Muscle layer of colon (tissue), 2 donors: ENCODE measurements around the gene MBP.

Experiments
- H3K27ac ChIP-seq: one replicate; pipeline ENCODE4 v1.7.0; 2013; ENCODE audit warnings: low read depth, mild to moderate bottlenecking, low read length, moderate library complexity
- H3K27me3 ChIP-seq, 2 donors: one replicate each; pipeline ENCODE4 v1.7.0; 2013; ENCODE audit warnings: low read length in 2 of 2, mild to moderate bottlenecking in 2 of 2; ENCODE audit not compliant: insufficient read depth in 2 of 2, control insufficient read depth in 1 of 2
- H3K36me3 ChIP-seq: one replicate; pipeline ENCODE4 v1.7.0; 2013; ENCODE audit warnings: mild to moderate bottlenecking, low read length; ENCODE audit not compliant: insufficient read depth
- H3K4me1 ChIP-seq: one replicate; pipeline ENCODE4 v1.7.0; 2013; ENCODE audit warnings: mild to moderate bottlenecking, low read length; ENCODE audit not compliant: insufficient read depth
- H3K4me3 ChIP-seq, 2 donors: one replicate each; pipeline ENCODE4 v1.7.0; 2013; ENCODE audit warnings: low read length in 2 of 2, low read depth in 1 of 2, mild to moderate bottlenecking in 1 of 2, moderate library complexity in 1 of 2
- H3K9ac ChIP-seq: one replicate; pipeline ENCODE4 v1.7.0; 2013; ENCODE audit warnings: low read length
- H3K9me3 ChIP-seq: one replicate; pipeline ENCODE4 v1.7.0; 2013; ENCODE audit warnings: mild to moderate bottlenecking, low read length
- donor health status: abdominal sarcoma.
- donor health status: Adenocarcinoma of cecum.

Gene MBP

GRCh38 chr18:77101410-77102258, 30.9 kb downstream of the MBP start:
- Histone ChIP-seq H3K4me3 (peak overlapping the region in 1 of 2 donors; percentile 9), H3K27ac (peak overlapping the region; percentile 27), H3K27me3 (no peaks in the 10 kb centered on the region), H3K36me3 (no peaks in the 10 kb centered on the region), H3K9me3 (no peaks in the 10 kb centered on the region), H3K4me1 (peaks cover 50% of the 10 kb centered on the region), H3K9ac (no peak overlapping the region)

GRCh38 chr18:77100751-77101355, 31.7 kb downstream of the MBP start:
- H3K9ac ChIP-seq, result no peak overlapping the region
- H3K4me3 ChIP-seq, result no peak overlapping the region

GRCh38 chr18:77099485-77100370, 32.9 kb downstream of the MBP start:
- H3K9me3 ChIP-seq, result no peaks in the 10 kb centered on the region
- no peaks in the 10 kb centered on the region for H3K27me3 ChIP-seq
- H3K27ac ChIP-seq, result no peak overlapping the region
- H3K36me3 ChIP-seq, result no peaks in the 10 kb centered on the region
- H3K4me3 ChIP-seq, result no peak overlapping the region
- H3K4me1 ChIP-seq, result peaks cover 63% of the 10 kb centered on the region
- H3K9ac ChIP-seq, result no peak overlapping the region

More at GRCh38 chr18:77100751-77101355, 31.7 kb downstream of the MBP start:
- peaks cover 54% of the 10 kb centered on the region for H3K4me1 ChIP-seq
- no peaks in the 10 kb centered on the region for H3K27me3 ChIP-seq
- H3K9me3 ChIP-seq, result no peaks in the 10 kb centered on the region
- H3K27ac ChIP-seq, result peak overlapping the region; percentile 27
- no peaks in the 10 kb centered on the region for H3K36me3 ChIP-seq

GRCh38 chr18:77098538-77099174, 33.9 kb downstream of the MBP start:
- Histone ChIP-seq H3K27me3 (no peaks in the 10 kb centered on the region), H3K9me3 (no peaks in the 10 kb centered on the region), H3K9ac (no peak overlapping the region), H3K27ac (peak overlapping the region; percentile 1), H3K4me3 (no peak overlapping the region), H3K4me1 (peaks cover 60% of the 10 kb centered on the region), H3K36me3 (no peaks in the 10 kb centered on the region)

GRCh38 chr18:77098029-77098428, 34.6 kb downstream of the MBP start:
- Histone ChIP-seq H3K27ac (peak overlapping the region; percentile 35), H3K9me3 (no peaks in the 10 kb centered on the region), H3K4me3 (no peak overlapping the region), H3K27me3 (no peaks in the 10 kb centered on the region), H3K9ac (no peak overlapping the region), H3K36me3 (no peaks in the 10 kb centered on the region), H3K4me1 (peaks cover 59% of the 10 kb centered on the region)

DNA sequence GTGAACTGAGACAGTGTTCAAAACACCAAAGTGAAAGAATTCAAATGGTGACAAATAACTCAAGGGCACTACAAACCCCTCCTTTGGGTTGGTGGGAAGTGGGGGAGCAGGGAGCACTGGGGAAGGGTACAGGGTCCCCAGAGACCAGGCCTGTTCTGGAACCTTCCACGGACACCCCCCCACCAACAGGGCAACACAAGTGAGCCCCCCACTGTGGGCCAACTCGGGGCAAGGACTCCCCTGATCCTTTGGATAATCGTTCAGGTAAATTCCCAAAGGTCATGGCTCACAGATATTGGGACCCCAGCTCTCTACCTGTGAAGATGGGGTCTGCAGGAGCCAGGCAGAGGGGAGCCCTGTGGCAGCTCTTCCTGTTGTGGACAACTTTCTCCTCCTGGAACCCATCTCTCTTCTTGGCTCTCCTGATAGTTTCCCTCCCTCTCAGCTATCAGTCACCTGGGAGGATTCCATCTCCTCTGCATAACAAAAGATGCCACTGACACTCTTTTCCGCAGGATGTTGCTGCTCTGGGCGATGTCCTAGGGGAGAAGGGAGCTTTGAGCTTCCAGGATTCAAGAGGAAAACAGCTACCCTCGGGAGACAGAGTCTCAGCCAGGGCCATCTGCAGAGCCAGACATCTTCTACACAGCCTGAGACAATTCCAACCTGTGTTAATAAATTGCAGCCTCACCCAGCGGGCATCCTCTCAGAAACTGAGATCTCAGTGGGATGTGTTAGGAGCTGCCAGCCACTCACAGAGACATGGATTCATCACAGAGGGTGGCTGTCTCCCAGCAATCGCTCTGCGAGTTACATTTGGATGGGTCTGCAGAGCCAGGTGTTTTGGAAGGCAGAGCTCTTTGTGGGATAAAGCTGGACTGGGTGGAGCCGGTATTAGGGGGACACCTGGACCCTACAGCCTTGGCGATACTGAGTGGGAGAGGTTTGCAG, 35.4 kb downstream of the MBP start:
- H3K4me1 ChIP-seq, result peaks cover 54% of the 10 kb centered on the region
- no peak overlapping the region for H3K27ac ChIP-seq
- no peaks in the 10 kb centered on the region for H3K9me3 ChIP-seq
- H3K9ac ChIP-seq, result no peak overlapping the region
- H3K4me3 ChIP-seq, result no peak overlapping the region
- no peaks in the 10 kb centered on the region for H3K36me3 ChIP-seq
- no peaks in the 10 kb centered on the region for H3K27me3 ChIP-seq

DNA sequence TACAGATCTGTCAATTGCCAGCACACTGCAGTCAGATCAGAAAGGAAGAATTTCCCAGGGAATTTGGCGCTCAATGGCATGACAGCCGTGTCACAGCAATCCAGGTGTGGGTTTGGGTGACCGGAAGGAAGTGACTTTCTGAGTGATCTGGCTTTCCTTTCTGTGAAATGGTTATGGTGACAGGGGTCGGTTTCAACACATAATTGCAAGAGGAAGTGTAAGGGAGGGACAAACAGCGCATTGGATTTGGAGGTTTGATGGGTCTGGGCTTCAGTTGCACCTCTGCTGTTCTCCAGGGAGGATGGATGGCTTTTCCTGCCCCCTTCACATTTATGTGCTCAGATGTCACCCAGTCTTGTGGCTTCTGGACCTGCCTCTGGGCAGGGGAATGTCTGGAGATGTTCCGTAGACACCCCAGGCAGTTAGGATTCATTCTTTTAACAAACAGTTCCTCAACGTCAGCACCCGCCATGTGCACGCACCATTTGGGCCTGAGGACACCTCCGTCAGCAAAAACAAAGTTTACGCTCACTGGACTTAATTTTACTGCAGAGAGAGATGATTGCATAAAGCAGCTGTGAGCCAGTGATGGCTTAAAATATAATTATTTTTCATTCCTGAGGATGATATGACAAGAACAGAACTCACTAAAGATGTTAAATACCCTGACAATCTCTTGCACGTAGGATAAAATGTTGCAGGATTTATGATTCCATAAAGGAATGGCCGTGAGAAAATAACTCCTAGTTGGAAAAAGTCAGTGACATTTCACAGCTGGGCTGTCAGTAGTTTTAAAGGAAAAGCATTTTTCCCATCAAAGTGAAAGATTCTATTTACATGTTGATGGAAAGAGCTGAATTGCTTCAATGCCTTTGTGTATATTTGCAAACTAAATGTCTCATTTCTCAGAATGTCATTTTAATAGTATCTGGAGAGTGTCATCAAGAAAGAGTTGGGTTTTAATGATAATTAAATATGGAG, 36.9 kb downstream of the MBP start:
- no peaks in the 10 kb centered on the region for H3K27me3 ChIP-seq
- no peaks in the 10 kb centered on the region for H3K36me3 ChIP-seq
- H3K9me3 ChIP-seq, result no peaks in the 10 kb centered on the region
- H3K4me1 ChIP-seq, result peaks cover 39% of the 10 kb centered on the region
- peak overlapping the region in 1 of 2 donors; percentile 27 for H3K4me3 ChIP-seq
- H3K27ac ChIP-seq, result peak overlapping the region; percentile 19
- no peak overlapping the region for H3K9ac ChIP-seq

DNA sequence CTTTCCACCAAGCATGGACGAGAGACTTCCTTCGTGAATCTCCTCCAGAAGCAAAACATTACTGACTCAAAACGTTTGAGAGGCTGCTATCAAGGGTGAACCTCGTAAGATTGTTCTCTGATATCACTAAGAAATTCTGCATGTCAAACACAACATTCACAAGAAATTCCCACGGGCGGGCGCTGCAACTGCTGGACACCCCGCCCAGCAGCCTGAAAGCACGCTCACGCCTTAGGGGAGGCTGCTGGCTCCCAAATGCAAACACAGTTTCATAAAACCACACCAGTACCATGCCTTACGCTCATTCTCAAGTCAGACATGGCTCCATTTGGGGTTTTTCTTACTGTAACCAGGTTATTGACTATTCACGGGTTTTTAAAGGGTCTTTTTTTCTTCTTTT, 39.0 kb downstream of the MBP start:
- H3K4me3 ChIP-seq, result no peak overlapping the region
- H3K36me3 ChIP-seq, result no peaks in the 10 kb centered on the region
- no peaks in the 10 kb centered on the region for H3K9me3 ChIP-seq
- H3K9ac ChIP-seq, result no peak overlapping the region
- no peak overlapping the region for H3K27ac ChIP-seq
- H3K27me3 ChIP-seq, result no peaks in the 10 kb centered on the region
- peaks cover 33% of the 10 kb centered on the region for H3K4me1 ChIP-seq

GRCh38 chr18:77093067-77093430, 39.5 kb downstream of the MBP start:
- Histone ChIP-seq H3K9ac (no peak overlapping the region), H3K4me3 (no peak overlapping the region), H3K27me3 (no peaks in the 10 kb centered on the region), H3K9me3 (no peaks in the 10 kb centered on the region), H3K27ac (no peak overlapping the region), H3K36me3 (no peaks in the 10 kb centered on the region), H3K4me1 (peaks cover 33% of the 10 kb centered on the region)
